ENCODE results near the gene MAD1L1. TPM values are rescaled to one million over a fixed set of nuclear protein-coding genes. Genes with fewer than 3 reads are reported as not detected.

Gene MAD1L1
- total and polyA plus RNA-seq, 2 of the 13 experiments (the other 11 are each of a cell fraction or from before 2014, with no cell fraction given) = 17.4 to 64.7 TPM

DNA sequence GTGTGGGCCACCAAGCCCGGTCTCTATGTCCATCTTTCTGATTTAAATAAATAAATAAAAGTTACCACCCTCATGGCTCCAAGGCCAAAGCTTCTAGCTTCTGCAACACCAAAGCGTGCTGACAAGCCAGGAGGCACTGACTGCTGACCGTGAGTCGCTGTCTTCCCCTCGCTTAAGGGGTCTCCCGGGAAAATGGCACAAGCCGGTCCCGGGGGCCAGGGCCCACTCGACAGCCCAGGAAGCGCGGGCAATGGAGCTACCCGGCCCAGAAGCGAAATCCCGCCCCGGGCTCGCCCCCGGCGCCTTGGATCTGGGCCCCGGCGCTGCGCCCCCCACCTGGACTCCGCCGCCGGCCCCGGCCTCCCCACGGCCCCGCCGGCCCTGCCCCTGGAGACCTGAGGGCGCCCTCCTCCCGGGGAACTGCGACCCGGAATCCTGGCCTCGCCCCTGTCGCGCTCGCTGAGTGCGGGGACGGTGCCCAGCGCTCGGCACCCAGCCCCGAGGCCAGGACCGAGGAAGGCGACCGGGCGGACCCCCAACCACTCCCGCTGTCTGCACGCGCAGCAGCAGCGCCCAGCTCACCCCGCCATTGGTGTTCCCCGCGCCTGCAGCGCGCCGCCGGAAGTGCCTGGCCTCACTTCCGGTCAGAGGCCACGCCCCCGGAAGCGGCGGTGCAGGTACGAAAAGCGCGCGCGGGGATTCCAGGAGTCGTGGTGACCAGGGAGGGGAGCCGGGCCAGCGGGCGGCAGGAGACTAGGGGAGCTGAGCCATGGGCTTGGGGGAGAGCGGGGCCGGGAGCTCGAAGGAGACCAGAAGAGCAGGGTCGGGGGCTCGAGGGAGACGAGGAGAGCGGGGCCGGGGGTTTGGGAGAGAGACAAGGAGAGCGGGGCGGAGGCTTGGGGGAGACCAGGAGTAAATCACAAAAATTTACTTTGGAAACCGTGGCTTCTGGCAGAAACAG, 9.1 kb upstream of the MAD1L1 start, which contains the start of the genes MRM2 and NUDT1 (continued):
- TF ChIP-seq ZNF614 (CRISPR knock-in tag; IDR thresholded peaks at IDR 0.05; ENCODE audit: borderline replicate concordance) = no peak; the same call in 1 of the 2 replicates
- TF ChIP-seq ZMYM4 (CRISPR knock-in tag; IDR thresholded peaks at IDR 0.05) = peak; percentile 64; the same call in 1 of the 2 replicates
- no peak for TF ChIP-seq ZNF337 (CRISPR knock-in tag; IDR thresholded peaks at IDR 0.05; ENCODE audit: borderline replicate concordance, low read depth)
- peak; percentile 45; the same call in 1 of the 2 replicates for TF ChIP-seq ZNF83 (CRISPR knock-in tag; IDR thresholded peaks at IDR 0.05; ENCODE audit: borderline replicate concordance)
- no peak for TF ChIP-seq IKZF1 (IDR thresholded peaks at IDR 0.05)
- peak; percentile 73; the same call in 1 of the 2 replicates for TF ChIP-seq KLF9 (CRISPR knock-in tag; IDR thresholded peaks at IDR 0.05; ENCODE audit: low read depth)
- no peak for TF ChIP-seq TRIM24 (CRISPR knock-in tag; IDR thresholded peaks at IDR 0.05)
- 0 out of 2 replicates have a peak, but pooled peaks have one; percentile 64 for TF ChIP-seq ZNF562 (CRISPR knock-in tag; IDR thresholded peaks at IDR 0.05; ENCODE audit: borderline replicate concordance)
- peak; percentile 86; the same call in 1 of the 2 replicates for TF ChIP-seq ZNF33B (CRISPR knock-in tag; IDR thresholded peaks at IDR 0.05)
- no peak for TF ChIP-seq ZNF496 (CRISPR knock-in tag; IDR thresholded peaks at IDR 0.05; ENCODE audit: insufficient replicate concordance)
- TF ChIP-seq, protein P1, sequence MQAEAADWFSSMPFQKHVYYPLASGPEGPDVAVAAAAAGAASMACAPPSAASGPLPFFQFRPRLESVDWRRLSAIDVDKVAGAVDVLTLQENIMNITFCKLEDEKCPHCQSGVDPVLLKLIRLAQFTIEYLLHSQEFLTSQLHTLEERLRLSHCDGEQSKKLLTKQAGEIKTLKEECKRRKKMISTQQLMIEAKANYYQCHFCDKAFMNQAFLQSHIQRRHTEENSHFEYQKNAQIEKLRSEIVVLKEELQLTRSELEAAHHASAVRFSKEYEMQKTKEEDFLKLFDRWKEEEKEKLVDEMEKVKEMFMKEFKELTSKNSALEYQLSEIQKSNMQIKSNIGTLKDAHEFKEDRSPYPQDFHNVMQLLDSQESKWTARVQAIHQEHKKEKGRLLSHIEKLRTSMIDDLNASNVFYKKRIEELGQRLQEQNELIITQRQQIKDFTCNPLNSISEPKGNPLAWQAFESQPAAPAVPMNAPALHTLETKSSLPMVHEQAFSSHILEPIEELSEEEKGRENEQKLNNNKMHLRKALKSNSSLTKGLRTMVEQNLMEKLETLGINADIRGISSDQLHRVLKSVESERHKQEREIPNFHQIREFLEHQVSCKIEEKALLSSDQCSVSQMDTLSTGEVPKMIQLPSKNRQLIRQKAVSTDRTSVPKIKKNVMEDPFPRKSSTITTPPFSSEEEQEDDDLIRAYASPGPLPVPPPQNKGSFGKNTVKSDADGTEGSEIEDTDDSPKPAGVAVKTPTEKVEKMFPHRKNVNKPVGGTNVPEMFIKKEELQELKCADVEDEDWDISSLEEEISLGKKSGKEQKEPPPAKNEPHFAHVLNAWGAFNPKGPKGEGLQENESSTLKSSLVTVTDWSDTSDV (CRISPR knock-in tag; IDR thresholded peaks at IDR 0.05) = no peak
- TF ChIP-seq FOXA3 (CRISPR knock-in tag; IDR thresholded peaks at IDR 0.05) = peak; percentile 34; the same call in 1 of the 2 replicates
- TF ChIP-seq, protein P2, sequence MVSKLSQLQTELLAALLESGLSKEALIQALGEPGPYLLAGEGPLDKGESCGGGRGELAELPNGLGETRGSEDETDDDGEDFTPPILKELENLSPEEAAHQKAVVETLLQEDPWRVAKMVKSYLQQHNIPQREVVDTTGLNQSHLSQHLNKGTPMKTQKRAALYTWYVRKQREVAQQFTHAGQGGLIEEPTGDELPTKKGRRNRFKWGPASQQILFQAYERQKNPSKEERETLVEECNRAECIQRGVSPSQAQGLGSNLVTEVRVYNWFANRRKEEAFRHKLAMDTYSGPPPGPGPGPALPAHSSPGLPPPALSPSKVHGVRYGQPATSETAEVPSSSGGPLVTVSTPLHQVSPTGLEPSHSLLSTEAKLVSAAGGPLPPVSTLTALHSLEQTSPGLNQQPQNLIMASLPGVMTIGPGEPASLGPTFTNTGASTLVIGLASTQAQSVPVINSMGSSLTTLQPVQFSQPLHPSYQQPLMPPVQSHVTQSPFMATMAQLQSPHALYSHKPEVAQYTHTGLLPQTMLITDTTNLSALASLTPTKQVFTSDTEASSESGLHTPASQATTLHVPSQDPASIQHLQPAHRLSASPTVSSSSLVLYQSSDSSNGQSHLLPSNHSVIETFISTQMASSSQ (IDR thresholded peaks at IDR 0.05; ENCODE audit: low read depth) = no peak
- TF ChIP-seq, protein P2 (CRISPR knock-in tag; IDR thresholded peaks at IDR 0.05; ENCODE audit: borderline replicate concordance) = peak; percentile 40; the same call in 1 of the 2 replicates
- 0 out of 2 replicates have a peak, but pooled peaks have one; percentile 66 for TF ChIP-seq ZNF792 (CRISPR knock-in tag; IDR thresholded peaks at IDR 0.05)
- peak; percentile 85 for TF ChIP-seq GLI4 (CRISPR knock-in tag; IDR thresholded peaks at IDR 0.05; ENCODE audit: borderline replicate concordance)
- TF ChIP-seq ZNF30 (CRISPR knock-in tag; IDR thresholded peaks at IDR 0.05) = no peak
- TF ChIP-seq, protein P3, sequence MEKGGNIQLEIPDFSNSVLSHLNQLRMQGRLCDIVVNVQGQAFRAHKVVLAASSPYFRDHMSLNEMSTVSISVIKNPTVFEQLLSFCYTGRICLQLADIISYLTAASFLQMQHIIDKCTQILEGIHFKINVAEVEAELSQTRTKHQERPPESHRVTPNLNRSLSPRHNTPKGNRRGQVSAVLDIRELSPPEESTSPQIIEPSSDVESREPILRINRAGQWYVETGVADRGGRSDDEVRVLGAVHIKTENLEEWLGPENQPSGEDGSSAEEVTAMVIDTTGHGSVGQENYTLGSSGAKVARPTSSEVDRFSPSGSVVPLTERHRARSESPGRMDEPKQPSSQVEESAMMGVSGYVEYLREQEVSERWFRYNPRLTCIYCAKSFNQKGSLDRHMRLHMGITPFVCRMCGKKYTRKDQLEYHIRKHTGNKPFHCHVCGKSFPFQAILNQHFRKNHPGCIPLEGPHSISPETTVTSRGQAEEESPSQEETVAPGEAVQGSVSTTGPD (CRISPR knock-in tag; IDR thresholded peaks at IDR 0.05) = no peak
- TF ChIP-seq, protein P4, sequence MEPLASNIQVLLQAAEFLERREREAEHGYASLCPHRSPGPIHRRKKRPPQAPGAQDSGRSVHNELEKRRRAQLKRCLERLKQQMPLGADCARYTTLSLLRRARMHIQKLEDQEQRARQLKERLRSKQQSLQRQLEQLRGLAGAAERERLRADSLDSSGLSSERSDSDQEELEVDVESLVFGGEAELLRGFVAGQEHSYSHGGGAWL (CRISPR knock-in tag; IDR thresholded peaks at IDR 0.05) = no peak; the same call in 1 of the 2 replicates
- no peak for TF ChIP-seq MTF2 (CRISPR knock-in tag; IDR thresholded peaks at IDR 0.05; ENCODE audit: borderline replicate concordance)

All from HepG2 (cell line).